SK-N-SH (cell line): ENCODE data around the gene CUL1.

Experiments
- CHD2 ChIP-seq: fragments of 150-350 bp; IDR thresholded peaks from 2 replicates; pipeline ENCODE4 v1.6.1; 2018; ENCODE audit warnings: low read length; ENCODE audit not compliant: partially characterized antibody
- CTCF ChIP-seq: fragments of 200-600 bp; sonication (generic); IDR thresholded peaks from 2 replicates; pipeline ENCODE4 v1.6.1; 2017; ENCODE audit warnings: antibody characterized with exemption, mild to moderate bottlenecking, moderate library complexity
- RCOR1 ChIP-seq: fragments of 150-350 bp; IDR thresholded peaks from 2 replicates; pipeline ENCODE4 v1.6.1; 2017; ENCODE audit warnings: antibody characterized with exemption, low read length

DNA sequence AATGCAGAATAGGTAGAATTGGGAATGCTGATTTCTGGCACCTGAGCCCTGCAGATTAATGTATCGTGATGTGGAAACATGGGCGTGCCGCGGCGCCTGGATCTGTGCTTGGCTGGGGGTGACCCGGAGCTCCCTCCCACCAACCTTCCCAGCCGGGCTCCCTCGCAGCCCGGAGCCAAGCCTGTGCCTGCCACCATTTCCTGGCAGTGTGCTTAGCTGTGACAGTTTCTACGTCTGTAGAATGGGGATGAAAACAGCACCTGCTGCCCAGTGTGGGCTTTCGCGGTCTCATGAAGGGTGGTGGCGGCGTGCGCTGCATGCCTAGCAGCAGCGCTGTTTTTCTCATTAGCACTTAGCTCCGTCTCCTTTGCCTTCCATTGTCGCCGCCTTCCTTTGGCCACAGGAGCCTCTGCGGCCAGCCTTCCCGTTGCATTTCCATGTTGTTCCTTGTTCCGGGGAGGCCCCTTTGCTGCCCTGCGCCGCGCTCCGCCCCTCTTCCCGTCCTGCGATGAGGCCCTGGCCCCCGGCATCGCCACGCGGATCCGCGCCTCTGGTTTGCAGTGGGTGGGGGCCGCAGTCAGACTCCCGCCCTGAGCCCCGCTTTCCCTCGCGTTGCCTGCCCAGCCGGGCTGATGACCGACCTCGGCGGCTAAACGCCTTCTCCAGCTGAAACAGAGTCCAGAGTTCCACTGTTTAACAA, 84.2 kb downstream of the CUL1 start:
- TF ChIP-seq CTCF (no peak), CHD2 (no peak), RCOR1 (no peak)
